ENCODE data around the gene CTIF.

DNA sequence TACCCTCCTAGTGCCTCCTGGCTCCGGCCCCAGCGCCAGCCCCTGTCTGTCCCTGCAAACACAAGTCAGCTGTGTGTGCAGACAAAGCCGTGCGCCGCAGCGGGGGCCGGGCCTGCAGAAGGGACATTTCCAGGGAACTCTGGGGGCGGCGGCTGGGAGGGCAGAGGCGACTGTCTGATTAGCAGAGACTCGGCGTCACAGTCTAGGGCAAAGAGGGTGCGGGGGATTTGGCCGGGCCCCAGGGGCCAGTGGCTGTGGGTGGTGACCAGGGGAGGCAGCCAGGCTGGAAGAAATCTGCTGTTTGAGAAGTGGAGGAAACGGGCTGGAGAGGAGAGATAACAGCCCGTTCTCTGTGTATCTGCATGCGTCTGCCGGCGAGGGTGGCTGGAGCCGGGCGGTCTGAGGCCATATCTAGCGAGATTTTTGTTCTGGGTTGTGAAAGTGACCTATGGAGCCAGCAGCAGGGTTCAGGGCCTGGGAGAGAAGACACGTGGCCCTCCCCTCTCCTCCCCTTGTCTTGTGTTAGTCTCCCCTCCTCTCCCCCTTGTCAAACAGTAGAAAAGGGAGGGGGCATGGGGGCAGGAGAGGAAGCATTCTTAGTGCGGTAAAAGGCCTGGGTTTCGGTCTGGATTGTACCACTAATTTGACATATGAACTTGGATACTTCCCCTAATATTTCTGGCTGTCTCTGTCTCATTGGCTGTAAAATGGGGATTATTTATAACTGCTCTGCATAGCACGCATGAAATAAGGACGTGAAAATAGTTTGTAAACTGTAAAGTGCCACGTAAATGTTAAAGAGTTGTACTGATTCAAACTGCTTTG, 242.5 kb downstream of the CTIF start:
- TF ChIP-seq, protein P1, sequence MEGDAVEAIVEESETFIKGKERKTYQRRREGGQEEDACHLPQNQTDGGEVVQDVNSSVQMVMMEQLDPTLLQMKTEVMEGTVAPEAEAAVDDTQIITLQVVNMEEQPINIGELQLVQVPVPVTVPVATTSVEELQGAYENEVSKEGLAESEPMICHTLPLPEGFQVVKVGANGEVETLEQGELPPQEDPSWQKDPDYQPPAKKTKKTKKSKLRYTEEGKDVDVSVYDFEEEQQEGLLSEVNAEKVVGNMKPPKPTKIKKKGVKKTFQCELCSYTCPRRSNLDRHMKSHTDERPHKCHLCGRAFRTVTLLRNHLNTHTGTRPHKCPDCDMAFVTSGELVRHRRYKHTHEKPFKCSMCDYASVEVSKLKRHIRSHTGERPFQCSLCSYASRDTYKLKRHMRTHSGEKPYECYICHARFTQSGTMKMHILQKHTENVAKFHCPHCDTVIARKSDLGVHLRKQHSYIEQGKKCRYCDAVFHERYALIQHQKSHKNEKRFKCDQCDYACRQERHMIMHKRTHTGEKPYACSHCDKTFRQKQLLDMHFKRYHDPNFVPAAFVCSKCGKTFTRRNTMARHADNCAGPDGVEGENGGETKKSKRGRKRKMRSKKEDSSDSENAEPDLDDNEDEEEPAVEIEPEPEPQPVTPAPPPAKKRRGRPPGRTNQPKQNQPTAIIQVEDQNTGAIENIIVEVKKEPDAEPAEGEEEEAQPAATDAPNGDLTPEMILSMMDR (IDR thresholded peaks at IDR 0.05), result no peak
- TF ChIP-seq, protein P2, sequence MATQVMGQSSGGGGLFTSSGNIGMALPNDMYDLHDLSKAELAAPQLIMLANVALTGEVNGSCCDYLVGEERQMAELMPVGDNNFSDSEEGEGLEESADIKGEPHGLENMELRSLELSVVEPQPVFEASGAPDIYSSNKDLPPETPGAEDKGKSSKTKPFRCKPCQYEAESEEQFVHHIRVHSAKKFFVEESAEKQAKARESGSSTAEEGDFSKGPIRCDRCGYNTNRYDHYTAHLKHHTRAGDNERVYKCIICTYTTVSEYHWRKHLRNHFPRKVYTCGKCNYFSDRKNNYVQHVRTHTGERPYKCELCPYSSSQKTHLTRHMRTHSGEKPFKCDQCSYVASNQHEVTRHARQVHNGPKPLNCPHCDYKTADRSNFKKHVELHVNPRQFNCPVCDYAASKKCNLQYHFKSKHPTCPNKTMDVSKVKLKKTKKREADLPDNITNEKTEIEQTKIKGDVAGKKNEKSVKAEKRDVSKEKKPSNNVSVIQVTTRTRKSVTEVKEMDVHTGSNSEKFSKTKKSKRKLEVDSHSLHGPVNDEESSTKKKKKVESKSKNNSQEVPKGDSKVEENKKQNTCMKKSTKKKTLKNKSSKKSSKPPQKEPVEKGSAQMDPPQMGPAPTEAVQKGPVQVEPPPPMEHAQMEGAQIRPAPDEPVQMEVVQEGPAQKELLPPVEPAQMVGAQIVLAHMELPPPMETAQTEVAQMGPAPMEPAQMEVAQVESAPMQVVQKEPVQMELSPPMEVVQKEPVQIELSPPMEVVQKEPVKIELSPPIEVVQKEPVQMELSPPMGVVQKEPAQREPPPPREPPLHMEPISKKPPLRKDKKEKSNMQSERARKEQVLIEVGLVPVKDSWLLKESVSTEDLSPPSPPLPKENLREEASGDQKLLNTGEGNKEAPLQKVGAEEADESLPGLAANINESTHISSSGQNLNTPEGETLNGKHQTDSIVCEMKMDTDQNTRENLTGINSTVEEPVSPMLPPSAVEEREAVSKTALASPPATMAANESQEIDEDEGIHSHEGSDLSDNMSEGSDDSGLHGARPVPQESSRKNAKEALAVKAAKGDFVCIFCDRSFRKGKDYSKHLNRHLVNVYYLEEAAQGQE (IDR thresholded peaks at IDR 0.05; ENCODE audit: insufficient read depth in 1 of 2, low read depth in 2 of 2, low read length in 1 of 2), result no peak
- TF ChIP-seq POLR2AphosphoS5 (IDR thresholded peaks at IDR 0.05; ENCODE audit: low read depth, low read length) (no peak), TCF7L2 (IDR thresholded peaks at IDR 0.05; ENCODE audit: low read depth, low read length) (no peak)
